SK-N-SH (cell line): ENCODE measurements around the gene CXCL16. TPM values are rescaled to one million over a fixed set of nuclear protein-coding genes. Genes with fewer than 3 reads are reported as not detected.
"Not testable (repeated sequence)": the region's sequence is repeated elsewhere in the genome, so short reads cannot be mapped to it uniquely, and the experiment has no call there.

Experiments
- CTCF ChIA-PET: fragments of 300-600, 350-600 bp; formaldehyde crosslinking; extraction: SDS; loops from one replicate; lab custom pipeline; 2021; lab: Yijun Ruan, JAX
- POLR2A ChIA-PET: fragments of 350-600 bp; sonication (Branson Sonifier 250); formaldehyde crosslinking; extraction: SDS; loops from one replicate; lab custom pipeline; 2020; ENCODE audit warnings: antibody characterized with exemption, inconsistent platforms; lab: Yijun Ruan, JAX
- DNase-seq: peaks from one replicate; pipeline ENCODE4 v3.0.0; 2012
- H2AFZ ChIP-seq: fragments of 200-600 bp; sonication (generic); 2 replicates; pipeline ENCODE4 v1.8.1; 2016; ENCODE audit warnings: antibody characterized with exemption, mild to moderate bottlenecking, low read depth
- H3F3A ChIP-seq: fragments of 200-600 bp; sonication (generic); replicated peaks from 2 replicates; pipeline ENCODE3; 2016; ENCODE audit warnings: antibody characterized with exemption, mild to moderate bottlenecking; ENCODE audit not compliant: insufficient read depth
- H3K27ac ChIP-seq, 2 experiments: fragments of 200-500 bp in 1 of 2; fragments of 200-600 bp in 1 of 2; sonication (Bioruptor generic) in 1 of 2; sonication (generic), shearing (Covaris generic) in 1 of 2; 2 replicates each; pipeline versions ENCODE4 v1.5.1 to v1.6.1; 2014 to 2016; ENCODE audit warnings: low read depth in 2 of 2, inconsistent platforms in 1 of 2, low read length in 1 of 2, mild to moderate bottlenecking in 1 of 2, mixed read lengths in 1 of 2
- H3K27me3 ChIP-seq: fragments of 200-600 bp; sonication (generic), shearing (Covaris generic); 2 replicates; pipeline ENCODE4 v1.6.1; 2016; ENCODE audit warnings: mixed run types; ENCODE audit not compliant: insufficient read depth
- H3K36me3 ChIP-seq, 2 experiments: fragments of 200-500 bp in 1 of 2; fragments of 200-600 bp in 1 of 2; sonication (Bioruptor generic) in 1 of 2; sonication (generic) in 1 of 2; replicated peaks in 1 of 2; 2 replicates each; pipeline versions ENCODE3 to v1.5.1; 2014 to 2016; ENCODE audit warnings: low read length in 1 of 2, mild to moderate bottlenecking in 1 of 2; ENCODE audit not compliant: insufficient read depth in 2 of 2, control insufficient read depth in 1 of 2
- H3K4me1 ChIP-seq, 2 experiments: fragments of 200-500 bp in 1 of 2; fragments of 200-600 bp in 1 of 2; sonication (Bioruptor generic) in 1 of 2; sonication (generic), shearing (Covaris generic) in 1 of 2; 2 replicates each; pipeline versions ENCODE4 v1.5.1 to v1.6.1; 2014 to 2016; ENCODE audit warnings: low read depth in 1 of 2, low read length in 1 of 2, mixed run types in 1 of 2; ENCODE audit not compliant: insufficient read depth in 2 of 2, control insufficient read depth in 1 of 2
- H3K4me2 ChIP-seq: fragments of 200-600 bp; sonication (generic), shearing (Covaris generic); 2 replicates; pipeline ENCODE4 v1.6.1; 2017; ENCODE audit warnings: mixed run types
- H3K4me3 ChIP-seq, 2 experiments: fragments of 200-500 bp in 1 of 2; fragments of 200-600 bp in 1 of 2; sonication (Bioruptor generic) in 1 of 2; sonication (generic), shearing (Covaris generic) in 1 of 2; 2 replicates each; pipeline versions ENCODE4 v1.5.1 to v1.8.1; 2014 to 2016; ENCODE audit warnings: low read depth in 2 of 2, inconsistent platforms in 1 of 2, low read length in 1 of 2, mild to moderate bottlenecking in 1 of 2, mixed read lengths in 1 of 2, moderate library complexity in 1 of 2
- H3K79me2 ChIP-seq: fragments of 200-600 bp; sonication (generic); 2 replicates; pipeline ENCODE4 v1.8.1; 2017; ENCODE audit warnings: mild to moderate bottlenecking; ENCODE audit not compliant: insufficient read depth
- H3K9ac ChIP-seq: fragments of 200-600 bp; sonication (generic); 2 replicates; pipeline ENCODE4 v1.6.1; 2017; ENCODE audit warnings: mixed run types
- H3K9me2 ChIP-seq: fragments of 200-600 bp; sonication (generic); 2 replicates; pipeline ENCODE4 v1.6.1; 2017; ENCODE audit warnings: mixed run types
- H3K9me3 ChIP-seq: fragments of 200-600 bp; sonication (generic); 2 replicates; pipeline ENCODE4 v1.6.1; 2017; ENCODE audit warnings: mixed run types, mild to moderate bottlenecking, moderate library complexity
- H4K20me1 ChIP-seq: fragments of 200-600 bp; sonication (generic); 2 replicates; pipeline ENCODE4 v1.6.1; 2017; ENCODE audit warnings: mild to moderate bottlenecking, mixed run types; ENCODE audit not compliant: insufficient read depth
- CHD2 ChIP-seq: fragments of 150-350 bp; IDR thresholded peaks from 2 replicates; pipeline ENCODE4 v1.6.1; 2018; ENCODE audit warnings: low read length; ENCODE audit not compliant: partially characterized antibody
- ELF1 ChIP-seq: IDR thresholded peaks from 2 replicates; pipeline ENCODE4 v1.4.0; 2012
- EP300 ChIP-seq, 2 experiments: IDR thresholded peaks; 2 replicates each; pipeline versions ENCODE4 v1.4.0 to v1.6.1; 2012; ENCODE audit warnings: borderline replicate concordance in 1 of 2, low read depth in 1 of 2, low read length in 1 of 2
- GABPA ChIP-seq: IDR thresholded peaks from 2 replicates; pipeline ENCODE4 v1.4.0; 2012; ENCODE audit warnings: low read depth, mild to moderate bottlenecking
- MXI1 ChIP-seq: IDR thresholded peaks from 2 replicates; pipeline ENCODE4 v1.6.1; 2012; ENCODE audit warnings: mild to moderate bottlenecking, low read depth, low read length, improper control_type of control experiment
- NFIC ChIP-seq: IDR thresholded peaks from 2 replicates; pipeline ENCODE4 v1.4.0; 2012; ENCODE audit warnings: borderline replicate concordance
- PBX3 ChIP-seq: IDR thresholded peaks from 2 replicates; pipeline ENCODE4; 2012
- RAD21 ChIP-seq: IDR thresholded peaks from 2 replicates; pipeline ENCODE4 v1.6.1; 2012; ENCODE audit warnings: mild to moderate bottlenecking, low read length
- RFX5 ChIP-seq: IDR thresholded peaks from 2 replicates; pipeline ENCODE4 v1.6.1; 2012; ENCODE audit warnings: mild to moderate bottlenecking, improper control_type of control experiment, low read length
- RXRA ChIP-seq: IDR thresholded peaks from 2 replicates; pipeline ENCODE4 v1.4.0; 2012; ENCODE audit warnings: low read depth, mild to moderate bottlenecking, borderline replicate concordance
- SIN3A ChIP-seq: IDR thresholded peaks from 2 replicates; pipeline ENCODE4 v1.6.1; 2012; ENCODE audit warnings: low read depth, mild to moderate bottlenecking, low read length, moderate library complexity, borderline replicate concordance
- TEAD4 ChIP-seq: IDR thresholded peaks from 2 replicates; pipeline ENCODE4 v1.4.0; 2012; ENCODE audit warnings: mild to moderate bottlenecking, borderline replicate concordance; ENCODE audit not compliant: insufficient read depth
- WGBS: methylation state at CpG from one replicate; pipeline ENCODE4 v1.1.6; 2017; ENCODE audit warnings: low lambda C conversion rate; 5-methylcytosine and 5-hydroxymethylcytosine counted together
- polyA plus RNA-seq, 3 experiments: library from polyadenylated mRNA; depleted of rRNA; stranded (reverse); fragments of >200 nt; gene quantifications; 2 replicates each; pipeline ENCODE4 v1.2.3, GENCODE V29; 2012

CXCL16 gene
- polyA plus RNA-seq, 1 of the 3 experiments (the other 2 are of a cell fraction): 4.3 TPM

GRCh38 chr17:4691686-4692085 is 48.0 kb downstream of the CXCL16 start (continued):
- TF ChIP-seq PBX3: no peak
- no peak for TF ChIP-seq RFX5
- TF ChIP-seq EP300 (IDR thresholded peaks at IDR 0.05; ENCODE audit: borderline replicate concordance in 1 of 2, low read depth in 1 of 2, low read length in 1 of 2): no peak
- TF ChIP-seq MXI1: no peak
- no peak for TF ChIP-seq RAD21

- no peaks in the 10 kb centered on the region for H3F3A ChIP-seq
- DNase-seq: no peak
- ChIA-PET POLR2A (no interaction called here), CTCF (interaction anchor here (1.1 kb wide), 1 partner anchor 30 kb away, joined by 3 read pairs; no protein-coding TSS in a partner anchor)
- peaks cover 6 to 34% of the 10 kb centered on the region in 2 experiments for H3K36me3 ChIP-seq
- WGBS: 88% methylated on average over 2 of the region's 2 CpGs
- H3K9me3 ChIP-seq: no peaks in the 10 kb centered on the region
- no peaks in the 10 kb centered on the region for H3K4me1 ChIP-seq
- TF ChIP-seq NFIC: no peak
- no peak for TF ChIP-seq CHD2
- no peak for TF ChIP-seq SIN3A
- no peak for TF ChIP-seq TEAD4
- TF ChIP-seq ELF1: no peak
- no peak for TF ChIP-seq RAD21
- no peak for TF ChIP-seq EP300 (IDR thresholded peaks at IDR 0.05; ENCODE audit: borderline replicate concordance in 1 of 2, low read depth in 1 of 2, low read length in 1 of 2)
- TF ChIP-seq RFX5: no peak
- no peak for TF ChIP-seq RXRA
- TF ChIP-seq GABPA: no peak
- peaks cover 15% of the 10 kb centered on the region; the same call in 1 of the 2 replicates for H4K20me1 ChIP-seq
- H3K79me2 ChIP-seq: peaks cover 88% of the 10 kb centered on the region
- H3K4me2 ChIP-seq: no peak overlapping the region
- H3K27ac ChIP-seq: no peak overlapping the region
- no peak overlapping the region for H3K9ac ChIP-seq
- no peaks in the 10 kb centered on the region for H3K27me3 ChIP-seq
- H2AFZ ChIP-seq: no peak overlapping the region
- no peaks in the 10 kb centered on the region for H3K9me2 ChIP-seq
- no peak overlapping the region for H3K4me3 ChIP-seq
Observed at GRCh38 chr17:4690745-4691144, 49.0 kb downstream of the CXCL16 start.

DNA sequence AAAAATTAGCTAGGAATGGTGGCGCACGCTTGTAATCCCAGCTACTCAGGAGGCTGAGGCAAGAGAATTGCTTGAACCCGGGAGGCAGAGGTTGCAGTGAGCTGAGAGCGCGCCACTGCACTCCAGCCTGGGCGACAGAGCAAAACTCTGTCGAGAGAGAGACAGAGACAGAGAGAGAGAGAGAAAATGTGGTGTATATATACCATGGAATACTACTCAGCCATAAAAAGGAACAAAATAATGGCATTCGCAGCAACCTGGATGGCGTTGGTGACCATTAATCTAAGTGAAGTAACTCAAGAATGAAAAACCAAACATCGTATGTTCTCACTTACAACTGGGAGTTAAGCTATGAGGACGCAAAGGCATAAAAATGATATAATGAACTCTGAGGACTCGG is 49.9 kb downstream of the CXCL16 start:
- H3K4me2 ChIP-seq, H3K27ac ChIP-seq, H3K4me1 ChIP-seq, H3K9me2 ChIP-seq, DNase-seq, H3K9me3 ChIP-seq, H3K27me3 ChIP-seq, H3K9ac ChIP-seq, POLR2A ChIA-PET, H3F3A ChIP-seq, H3K4me3 ChIP-seq, H2AFZ ChIP-seq: not testable (repeated sequence)
- WGBS: 90% methylated on average over 12 of the region's 12 CpGs
- Histone ChIP-seq H3K79me2 (peaks cover 87% of the 10 kb centered on the region), H4K20me1 (peaks cover 15% of the 10 kb centered on the region; the same call in 1 of the 2 replicates), H3K36me3 (peaks cover 9 to 33% of the 10 kb centered on the region in 2 experiments)
- CTCF ChIA-PET: interaction anchor here (1.1 kb wide), 2 partner anchors 29 to 46 kb away, joined by 3 read pairs; no protein-coding TSS in a partner anchor

DNA sequence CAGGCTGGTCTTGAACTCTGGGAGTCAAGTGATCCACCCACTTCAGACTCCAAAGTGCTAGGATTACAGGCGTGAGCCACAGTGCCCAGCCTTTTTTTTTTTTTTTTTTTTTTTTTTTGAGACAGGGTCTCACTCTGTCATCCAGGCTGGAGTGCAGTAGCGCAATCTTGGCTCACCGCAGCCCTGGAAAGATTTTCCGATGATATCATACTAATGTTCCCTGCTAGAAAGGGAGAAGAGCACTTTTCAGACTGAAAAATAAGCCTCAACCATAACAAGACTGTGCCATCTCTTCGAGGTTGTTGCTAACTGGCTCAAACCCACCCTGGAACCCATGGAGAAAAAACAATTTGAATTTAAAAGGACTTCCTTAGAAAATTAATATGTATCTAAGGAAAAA is 56.0 kb downstream of the CXCL16 start:
- Histone ChIP-seq H3K4me1 (peaks cover 6 to 14% of the 10 kb centered on the region in 2 experiments; a peak in 3 of 4 replicates), H3K36me3 (peaks cover 21% of the 10 kb centered on the region in 2 experiments), H3K79me2 (peaks cover 33% of the 10 kb centered on the region; the same call in 1 of the 2 replicates)
- H3K9ac ChIP-seq, H3K9me3 ChIP-seq, H3F3A ChIP-seq, H2AFZ ChIP-seq, H3K4me2 ChIP-seq, H3K27ac ChIP-seq, H4K20me1 ChIP-seq, POLR2A ChIA-PET, H3K9me2 ChIP-seq, H3K27me3 ChIP-seq, H3K4me3 ChIP-seq, DNase-seq, CTCF ChIA-PET: not testable (repeated sequence)
- WGBS: 95% methylated on average over 5 of the region's 5 CpGs
